HCT116 (cell line): Measurements from ENCODE around the gene ACVR1. TPM values are rescaled to one million over a fixed set of nuclear protein-coding genes. Genes with fewer than 3 reads are reported as not detected.

ENCODE experiments used
- ATAC-seq: fragments of 200-7000 bp; cut with Tn5 transposase; 2 replicates; pipeline ENCODE4 v1.9.1; 2020; ENCODE audit warnings: mild to moderate bottlenecking, moderate library complexity
- BruUV-seq: library from RNA; stranded (reverse); fragments of 400-500 nt; replicated peaks from 2 replicates; lab custom pipeline; 2021; lab: Mats Ljungman, UMichigan
- CTCF ChIA-PET: fragments of 300-600 bp; sonication (Branson Sonifier 250); formaldehyde crosslinking; loops from one replicate; lab custom pipeline; 2021; ENCODE audit warnings: antibody characterized with exemption; lab: Charles Lee
- POLR2A ChIA-PET: fragments of 300-600, 350-600 bp; sonication (Branson Sonifier 250); formaldehyde crosslinking; loops from one replicate; lab custom pipeline; 2021; ENCODE audit warnings: antibody characterized with exemption; lab: Charles Lee
- RAD21 ChIA-PET, 2 experiments: fragments of 300-600 bp; sonication (Branson Sonifier 250); formaldehyde crosslinking; loops; one replicate each; lab custom pipeline; 2023; ENCODE audit warnings: low total read pairs in 2 of 2; ENCODE audit not compliant: uncharacterized antibody in 2 of 2, unreplicated experiment in 2 of 2, low non-redundant PET in 1 of 2; lab: Charles Lee
- DNase-seq: peaks from one replicate; pipeline ENCODE4 v3.0.0-alpha.2; 2010; ENCODE audit warnings: low read depth, low spot score
- H2AFZ ChIP-seq: fragments of 200-600 bp; shearing (Covaris generic), sonication (generic); 2 replicates; pipeline ENCODE4 v1.6.1; 2017; ENCODE audit warnings: low read depth, mixed run types, mixed read lengths, antibody characterized with exemption, low read length; ENCODE audit not compliant: poor library complexity, severe bottlenecking
- H3K27ac ChIP-seq: 2 replicates; pipeline ENCODE4 v1.5.1; 2012; ENCODE audit warnings: low read depth, low read length
- H3K27me3 ChIP-seq: fragments of 200-600 bp; sonication (generic); 2 replicates; pipeline ENCODE4 v1.6.1; 2016; ENCODE audit warnings: mixed run types, low read length, mixed read lengths; ENCODE audit not compliant: insufficient read depth
- H3K36me3 ChIP-seq, 2 experiments: fragments of 200-500 bp in 1 of 2; fragments of 200-600 bp in 1 of 2; sonication (Bioruptor generic) in 1 of 2; sonication (generic) in 1 of 2; 2 replicates each; pipeline versions ENCODE4 v1.5.1 to v1.6.1; 2014 to 2016; ENCODE audit warnings: low read length in 2 of 2, inconsistent platforms in 1 of 2, mixed read lengths in 1 of 2, mixed run types in 1 of 2; ENCODE audit not compliant: insufficient read depth in 2 of 2, control insufficient read depth in 1 of 2
- H3K4me1 ChIP-seq, 2 experiments: fragments of 200-600 bp in 1 of 2; sonication (generic) in 1 of 2; 2 replicates each; pipeline versions ENCODE4 v1.5.1 to v1.6.1; 2012 to 2017; ENCODE audit warnings: low read length in 2 of 2, inconsistent platforms in 1 of 2, mild to moderate bottlenecking in 1 of 2, mixed read lengths in 1 of 2, mixed run types in 1 of 2, moderate library complexity in 1 of 2; ENCODE audit not compliant: insufficient read depth in 2 of 2, control insufficient read depth in 1 of 2
- H3K4me2 ChIP-seq: fragments of 200-600 bp; sonication (generic); 2 replicates; pipeline ENCODE4 v1.6.1; 2017; ENCODE audit warnings: mixed run types, low read length, mixed read lengths
- H3K4me3 ChIP-seq, 2 experiments: fragments of 200-600 bp in 1 of 2; sonication (generic) in 1 of 2; replicated peaks in 1 of 2; 2 replicates each; pipeline ENCODE4 v1.5.1; 2011 to 2016; ENCODE audit warnings: low read length in 2 of 2, control low read depth in 1 of 2, low read depth in 1 of 2, mild to moderate bottlenecking in 1 of 2, mixed read lengths in 1 of 2, mixed run types in 1 of 2
- H3K79me2 ChIP-seq: fragments of 200-600 bp; sonication (generic); 2 replicates; pipeline ENCODE4 v1.6.1; 2017; ENCODE audit warnings: mild to moderate bottlenecking, mixed run types, low read length, moderate library complexity, mixed read lengths; ENCODE audit not compliant: insufficient read depth
- H3K9ac ChIP-seq: fragments of 200-600 bp; sonication (generic); 2 replicates; pipeline ENCODE4 v1.6.1; 2016; ENCODE audit warnings: low read length, mixed read lengths
- H3K9me2 ChIP-seq: fragments of 200-600 bp; sonication (generic), shearing (Covaris generic); 2 replicates; pipeline ENCODE4 v1.6.1; 2017; ENCODE audit warnings: mixed run types, mild to moderate bottlenecking, moderate library complexity; ENCODE audit not compliant: insufficient read depth
- H3K9me3 ChIP-seq, 2 experiments: fragments of 200-500 bp in 1 of 2; fragments of 200-600 bp in 1 of 2; sonication (Bioruptor generic) in 1 of 2; sonication (generic) in 1 of 2; 2 replicates each; pipeline ENCODE4 v1.6.1; 2014 to 2017; ENCODE audit warnings: low read length in 2 of 2, mixed read lengths in 2 of 2, inconsistent platforms in 1 of 2, low read depth in 1 of 2, mild to moderate bottlenecking in 1 of 2, mixed run types in 1 of 2, moderate library complexity in 1 of 2; ENCODE audit not compliant: control insufficient read depth in 1 of 2, insufficient read depth in 1 of 2
- H4K20me1 ChIP-seq: fragments of 200-600 bp; sonication (generic), shearing (Covaris generic); 2 replicates; pipeline ENCODE4 v1.6.1; 2017; ENCODE audit warnings: mixed run types, mild to moderate bottlenecking, moderate library complexity; ENCODE audit not compliant: insufficient read depth
- CEBPB ChIP-seq: IDR thresholded peaks from 2 replicates; pipeline ENCODE4 v1.6.1; 2012; ENCODE audit warnings: low read depth
- EGR1 ChIP-seq: IDR thresholded peaks from 2 replicates; pipeline ENCODE4 v1.6.1; 2012; ENCODE audit warnings: low read depth
- ELF1 ChIP-seq: IDR thresholded peaks from 2 replicates; pipeline ENCODE4 v1.6.1; 2012; ENCODE audit warnings: low read depth, borderline replicate concordance
- EZH2 ChIP-seq: fragments of 200-600 bp; sonication (generic); IDR thresholded peaks from 2 replicates; pipeline ENCODE4 v1.6.1; 2017; ENCODE audit warnings: antibody characterized with exemption, mixed run types
- EZH2phosphoT487 ChIP-seq: fragments of 200-600 bp; IDR thresholded peaks from 2 replicates; pipeline ENCODE4 v1.6.1; 2018; ENCODE audit warnings: antibody characterized with exemption, borderline replicate concordance
- JUND ChIP-seq: IDR thresholded peaks from 2 replicates; pipeline ENCODE4 v1.6.1; 2012
- POLR2A ChIP-seq: IDR thresholded peaks from 2 replicates; pipeline ENCODE4 v1.7.0; 2011; ENCODE audit warnings: borderline replicate concordance; ENCODE audit not compliant: insufficient read depth, insufficient read length; ENCODE audit errors: extremely low read depth
- POLR2AphosphoS5 ChIP-seq: IDR thresholded peaks from 2 replicates; pipeline ENCODE4 v1.6.1; 2011; ENCODE audit warnings: mild to moderate bottlenecking, low read depth, low read length, moderate library complexity
- RAD21 ChIP-seq: IDR thresholded peaks from 2 replicates; pipeline ENCODE4 v1.6.1; 2012; ENCODE audit warnings: low read depth, mild to moderate bottlenecking
- SIN3A ChIP-seq: IDR thresholded peaks from 2 replicates; pipeline ENCODE4 v1.6.1; 2012; ENCODE audit warnings: low read depth
- SRF ChIP-seq: IDR thresholded peaks from 2 replicates; pipeline ENCODE4 v1.6.1; 2012; ENCODE audit warnings: low read depth
- TCF7L2 ChIP-seq: IDR thresholded peaks from 2 replicates; pipeline ENCODE4 v1.7.0; 2011; ENCODE audit warnings: borderline replicate concordance, inconsistent platforms; ENCODE audit not compliant: insufficient read depth, insufficient read length; ENCODE audit errors: extremely low read depth
- YY1 ChIP-seq: IDR thresholded peaks from 2 replicates; pipeline ENCODE4 v1.6.1; 2011; ENCODE audit warnings: low read length, low read depth, moderate library complexity, mild to moderate bottlenecking; ENCODE audit not compliant: insufficient replicate concordance; ENCODE audit errors: extremely low read depth
- ZFX ChIP-seq: fragments of 450-650 bp; IDR thresholded peaks from 2 replicates; pipeline ENCODE4 v1.6.1; 2017
- ZNF274 ChIP-seq: fragments of 200-500 bp; sonication (Bioruptor generic); IDR thresholded peaks from 2 replicates; pipeline ENCODE4 v1.6.1; 2014; ENCODE audit warnings: mild to moderate bottlenecking, low read depth, low read length, inconsistent platforms
- intact Hi-C: fragments of 100-400 bp; cut with micrococcal nuclease; formaldehyde crosslinking; loops from 2 replicates; pipeline ENCODE4 v1.10.0; 2022
- total RNA-seq: library from RNA; stranded (reverse); gene quantifications from one replicate; pipeline ENCODE4 v1.2.1, GENCODE V29; 2021; ENCODE audit not compliant: unreplicated experiment
- TF ChIP-seq, protein P1 (sequence below): IDR thresholded peaks from 2 replicates; pipeline ENCODE4 v1.6.1; 2012
- TF ChIP-seq, protein P2 (sequence below): IDR thresholded peaks from 2 replicates; pipeline ENCODE4 v1.6.1; 2012
- TF ChIP-seq, protein P3 (sequence below): IDR thresholded peaks from 2 replicates; pipeline ENCODE4 v1.6.1; 2012; ENCODE audit warnings: low read depth
- TF ChIP-seq, protein P4 (sequence below), 3 experiments: fragments of 200-600 bp in 1 of 3; sonication (generic) in 1 of 3; IDR thresholded peaks in 2 of 3; conservative IDR thresholded peaks in 1 of 3; 2 replicates each; pipeline ENCODE4 v1.5.1; 2012 to 2017; ENCODE audit warnings: low read depth in 2 of 3, low read length in 2 of 3, antibody characterized with exemption in 1 of 3, borderline replicate concordance in 1 of 3, control low read depth in 1 of 3, mild to moderate bottlenecking in 1 of 3, mixed read lengths in 1 of 3, mixed run types in 1 of 3, moderate library complexity in 1 of 3; ENCODE audit not compliant: insufficient read depth in 1 of 3

ACVR1 gene
- total RNA-seq, 1 experiment from 2014 or later, result 16.9 TPM

DNA sequence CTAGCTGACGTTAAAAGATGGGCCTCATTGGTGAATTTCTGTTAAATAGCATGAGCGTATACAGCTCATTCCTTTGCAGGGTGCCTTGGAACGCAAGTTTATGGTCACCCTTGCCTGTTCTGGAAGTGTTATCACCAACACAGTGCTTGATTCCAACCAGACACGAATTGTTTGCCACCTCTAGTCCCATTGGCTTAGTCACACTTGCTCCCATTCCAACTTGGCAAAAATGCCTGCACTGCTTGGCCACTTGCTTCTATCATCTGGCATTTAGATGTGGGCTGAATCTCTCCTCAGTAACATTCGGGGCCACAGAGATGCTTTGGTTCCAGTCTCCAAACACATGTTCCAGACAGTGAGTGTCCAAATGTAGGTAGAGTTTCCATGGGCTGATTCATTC lies 27.5 kb upstream of the ACVR1 start:
- Histone ChIP-seq H3K9ac (no peak overlapping the region), H3K27ac (no peak overlapping the region), H3K9me2 (no peaks in the 10 kb centered on the region), H3K4me2 (no peak overlapping the region), H3K27me3 (no peaks in the 10 kb centered on the region), H3K4me1 (peaks cover 3 to 7% of the 10 kb centered on the region in 2 experiments; a peak in 3 of 4 replicates), H4K20me1 (no peaks in the 10 kb centered on the region), H3K4me3 (no peak overlapping the region), H3K36me3 (no peaks in the 10 kb centered on the region), H3K79me2 (no peaks in the 10 kb centered on the region), H3K9me3 (no peaks in the 10 kb centered on the region), H2AFZ (no peak overlapping the region)
- ChIA-PET RAD21 (no interaction called here), POLR2A (no interaction called here), CTCF (no interaction called here)
- no TSS peak for BruUV-seq
- ATAC-seq (no peak), DNase-seq (no peak)
- intact Hi-C loops, result no loop called here
- TF ChIP-seq, protein P1, sequence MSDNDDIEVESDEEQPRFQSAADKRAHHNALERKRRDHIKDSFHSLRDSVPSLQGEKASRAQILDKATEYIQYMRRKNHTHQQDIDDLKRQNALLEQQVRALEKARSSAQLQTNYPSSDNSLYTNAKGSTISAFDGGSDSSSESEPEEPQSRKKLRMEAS, result no peak
- no peak for TF ChIP-seq TCF7L2
- no peak for TF ChIP-seq EZH2phosphoT487
- no peak for TF ChIP-seq EGR1
- TF ChIP-seq ZNF274, result no peak
- no peak for TF ChIP-seq YY1
- TF ChIP-seq SIN3A, result no peak
- no peak for TF ChIP-seq RAD21
- TF ChIP-seq POLR2A, result no peak
- TF ChIP-seq SRF, result no peak
- TF ChIP-seq, protein P2, sequence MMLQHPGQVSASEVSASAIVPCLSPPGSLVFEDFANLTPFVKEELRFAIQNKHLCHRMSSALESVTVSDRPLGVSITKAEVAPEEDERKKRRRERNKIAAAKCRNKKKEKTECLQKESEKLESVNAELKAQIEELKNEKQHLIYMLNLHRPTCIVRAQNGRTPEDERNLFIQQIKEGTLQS, result no peak
- TF ChIP-seq POLR2AphosphoS5, result no peak
- no peak for TF ChIP-seq EZH2
- TF ChIP-seq ELF1, result no peak
- TF ChIP-seq, protein P3, sequence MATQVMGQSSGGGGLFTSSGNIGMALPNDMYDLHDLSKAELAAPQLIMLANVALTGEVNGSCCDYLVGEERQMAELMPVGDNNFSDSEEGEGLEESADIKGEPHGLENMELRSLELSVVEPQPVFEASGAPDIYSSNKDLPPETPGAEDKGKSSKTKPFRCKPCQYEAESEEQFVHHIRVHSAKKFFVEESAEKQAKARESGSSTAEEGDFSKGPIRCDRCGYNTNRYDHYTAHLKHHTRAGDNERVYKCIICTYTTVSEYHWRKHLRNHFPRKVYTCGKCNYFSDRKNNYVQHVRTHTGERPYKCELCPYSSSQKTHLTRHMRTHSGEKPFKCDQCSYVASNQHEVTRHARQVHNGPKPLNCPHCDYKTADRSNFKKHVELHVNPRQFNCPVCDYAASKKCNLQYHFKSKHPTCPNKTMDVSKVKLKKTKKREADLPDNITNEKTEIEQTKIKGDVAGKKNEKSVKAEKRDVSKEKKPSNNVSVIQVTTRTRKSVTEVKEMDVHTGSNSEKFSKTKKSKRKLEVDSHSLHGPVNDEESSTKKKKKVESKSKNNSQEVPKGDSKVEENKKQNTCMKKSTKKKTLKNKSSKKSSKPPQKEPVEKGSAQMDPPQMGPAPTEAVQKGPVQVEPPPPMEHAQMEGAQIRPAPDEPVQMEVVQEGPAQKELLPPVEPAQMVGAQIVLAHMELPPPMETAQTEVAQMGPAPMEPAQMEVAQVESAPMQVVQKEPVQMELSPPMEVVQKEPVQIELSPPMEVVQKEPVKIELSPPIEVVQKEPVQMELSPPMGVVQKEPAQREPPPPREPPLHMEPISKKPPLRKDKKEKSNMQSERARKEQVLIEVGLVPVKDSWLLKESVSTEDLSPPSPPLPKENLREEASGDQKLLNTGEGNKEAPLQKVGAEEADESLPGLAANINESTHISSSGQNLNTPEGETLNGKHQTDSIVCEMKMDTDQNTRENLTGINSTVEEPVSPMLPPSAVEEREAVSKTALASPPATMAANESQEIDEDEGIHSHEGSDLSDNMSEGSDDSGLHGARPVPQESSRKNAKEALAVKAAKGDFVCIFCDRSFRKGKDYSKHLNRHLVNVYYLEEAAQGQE, result no peak
- no peak for TF ChIP-seq JUND
- no peak for TF ChIP-seq ZFX
- TF ChIP-seq CEBPB, result no peak
- TF ChIP-seq, protein P4, sequence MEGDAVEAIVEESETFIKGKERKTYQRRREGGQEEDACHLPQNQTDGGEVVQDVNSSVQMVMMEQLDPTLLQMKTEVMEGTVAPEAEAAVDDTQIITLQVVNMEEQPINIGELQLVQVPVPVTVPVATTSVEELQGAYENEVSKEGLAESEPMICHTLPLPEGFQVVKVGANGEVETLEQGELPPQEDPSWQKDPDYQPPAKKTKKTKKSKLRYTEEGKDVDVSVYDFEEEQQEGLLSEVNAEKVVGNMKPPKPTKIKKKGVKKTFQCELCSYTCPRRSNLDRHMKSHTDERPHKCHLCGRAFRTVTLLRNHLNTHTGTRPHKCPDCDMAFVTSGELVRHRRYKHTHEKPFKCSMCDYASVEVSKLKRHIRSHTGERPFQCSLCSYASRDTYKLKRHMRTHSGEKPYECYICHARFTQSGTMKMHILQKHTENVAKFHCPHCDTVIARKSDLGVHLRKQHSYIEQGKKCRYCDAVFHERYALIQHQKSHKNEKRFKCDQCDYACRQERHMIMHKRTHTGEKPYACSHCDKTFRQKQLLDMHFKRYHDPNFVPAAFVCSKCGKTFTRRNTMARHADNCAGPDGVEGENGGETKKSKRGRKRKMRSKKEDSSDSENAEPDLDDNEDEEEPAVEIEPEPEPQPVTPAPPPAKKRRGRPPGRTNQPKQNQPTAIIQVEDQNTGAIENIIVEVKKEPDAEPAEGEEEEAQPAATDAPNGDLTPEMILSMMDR (IDR thresholded peaks at IDR 0.05 in 2 of 3, conservative IDR thresholded peaks at IDR 0.05 in 1 of 3; ENCODE audit: borderline replicate concordance in 1 of 3, insufficient read depth in 1 of 3, low read depth in 2 of 3, low read length in 2 of 3), result no peak
